EH (cell line): ENCODE measurements around the gene SYTL3.

Experiments
- DNase-seq: peaks from one replicate; pipeline ENCODE4 v3.0.0-alpha.2; 2015; ENCODE audit warnings: low read depth

Gene SYTL3

GRCh38 chr6:158796353-158796752 is 146.5 kb downstream of the SYTL3 start:
- no peak for DNase-seq

GRCh38 chr6:158797331-158798310 is 147.8 kb downstream of the SYTL3 start:
- peak; percentile 93 for DNase-seq

GRCh38 chr6:158798311-158798710 is 148.5 kb downstream of the SYTL3 start:
- DNase-seq = no peak

- peak; percentile 68 for DNase-seq
These were observed 149.4 kb downstream of the SYTL3 start for GRCh38 chr6:158799051-158799792.

- DNase-seq = no peak
These were observed 151.9 kb downstream of the SYTL3 start for GRCh38 chr6:158801655-158802294.

GRCh38 chr6:158803733-158804143 is 153.9 kb downstream of the SYTL3 start:
- peak; percentile 70 for DNase-seq

- no peak for DNase-seq
These were observed 154.4 kb downstream of the SYTL3 start for GRCh38 chr6:158804207-158804606.

- no peak for DNase-seq
These were observed 156.0 kb downstream of the SYTL3 start for GRCh38 chr6:158805698-158806377.

- DNase-seq = no peak
These were observed 157.9 kb downstream of the SYTL3 start for GRCh38 chr6:158807515-158808441.

GRCh38 chr6:158808442-158808833 is 158.6 kb downstream of the SYTL3 start:
- DNase-seq = no peak

- no peak for DNase-seq
These were observed 159.3 kb downstream of the SYTL3 start for GRCh38 chr6:158808941-158809678.

- DNase-seq = no peak
These were observed 160.6 kb downstream of the SYTL3 start for GRCh38 chr6:158810155-158811095.

GRCh38 chr6:158812611-158813010 is 162.8 kb downstream of the SYTL3 start:
- DNase-seq = no peak

GRCh38 chr6:158813032-158813431 is 163.2 kb downstream of the SYTL3 start:
- DNase-seq = no peak
